Endothelial cell of umbilical vein (primary cell): ENCODE data around the gene CDC42BPG. TPM values are rescaled to one million over a fixed set of nuclear protein-coding genes. Genes with fewer than 3 reads are reported as not detected.

Source experiments
- BruUV-seq: library from RNA; stranded (reverse); fragments of 400-500 nt; replicated peaks from 2 replicates; lab custom pipeline; 2021; lab: Mats Ljungman, UMichigan
- CTCF ChIA-PET: fragments of 300-600, 350-600 bp; sonication (Branson Sonifier 250); formaldehyde crosslinking; loops from one replicate; lab custom pipeline; 2021; ENCODE audit warnings: antibody characterized with exemption, inconsistent platforms; lab: Charles Lee
- POLR2A ChIA-PET: fragments of 300-600, 350-600 bp; sonication (Branson Sonifier 250); formaldehyde crosslinking; loops from one replicate; lab custom pipeline; 2021; ENCODE audit warnings: antibody characterized with exemption, inconsistent platforms; lab: Charles Lee
- DNase-seq: peaks from one replicate; pipeline ENCODE4 v3.0.0-alpha.2; 2011; ENCODE audit warnings: low read depth, low spot score
- FAIRE-seq: peaks from 2 replicates; lab custom pipeline; 2011; peaks lifted over from hg19 to GRCh38; lab: Jason Lieb, UNC
- H2AFZ ChIP-seq: 2 replicates; pipeline ENCODE4 v1.6.0; 2012; ENCODE audit warnings: low read depth, low read length, control low read depth, inconsistent platforms
- H3K27ac ChIP-seq: 2 replicates; pipeline ENCODE4 v1.5.1; 2011; ENCODE audit warnings: low read depth, mild to moderate bottlenecking, control low read depth, low read length, moderate library complexity; ENCODE audit not compliant: insufficient read depth
- H3K27me3 ChIP-seq, 2 experiments: 2 replicates each; pipeline versions ENCODE4 v1.6.0 to v1.6.1; 2011; ENCODE audit warnings: low read length in 2 of 2, mixed read lengths in 1 of 2; ENCODE audit not compliant: control insufficient read depth in 2 of 2, insufficient read depth in 2 of 2
- H3K36me3 ChIP-seq, 2 experiments: 2 replicates in 1 of 2; 3 replicates in 1 of 2; pipeline ENCODE4 v1.5.1; 2011; ENCODE audit warnings: low read length in 2 of 2, mild to moderate bottlenecking in 1 of 2, moderate library complexity in 1 of 2; ENCODE audit not compliant: control insufficient read depth in 2 of 2, insufficient read depth in 2 of 2; ENCODE audit errors: extremely low read depth in 1 of 2
- H3K4me1 ChIP-seq: 3 replicates; pipeline ENCODE4 v1.5.1; 2011; ENCODE audit warnings: mild to moderate bottlenecking, low read length; ENCODE audit not compliant: control insufficient read depth, insufficient read depth; ENCODE audit errors: extremely low read depth
- H3K4me2 ChIP-seq: 2 replicates; pipeline ENCODE4 v1.6.1; 2011; ENCODE audit warnings: low read length, control low read depth, mixed read lengths; ENCODE audit not compliant: insufficient read depth
- H3K4me3 ChIP-seq, 3 experiments: fragments of 200-600 bp in 1 of 3; sonication (generic), shearing (Covaris generic) in 1 of 3; replicated peaks in 1 of 3; 2 replicates each; pipeline ENCODE4 v1.5.1; 2011 to 2016; ENCODE audit warnings: control low read depth in 3 of 3, low read length in 3 of 3, mild to moderate bottlenecking in 2 of 3, inconsistent platforms in 1 of 3, low read depth in 1 of 3, moderate library complexity in 1 of 3; ENCODE audit not compliant: insufficient read depth in 1 of 3
- H3K79me2 ChIP-seq: 2 replicates; pipeline ENCODE4 v1.6.0; 2012; ENCODE audit warnings: low read length, inconsistent platforms; ENCODE audit not compliant: control insufficient read depth, insufficient read depth
- H3K9ac ChIP-seq: replicated peaks from 2 replicates; pipeline ENCODE3; 2011; ENCODE audit warnings: low read length, control low read depth; ENCODE audit not compliant: insufficient read depth; ENCODE audit errors: extremely low read depth
- H3K9me1 ChIP-seq: replicated peaks from 3 replicates; pipeline ENCODE4 v1.6.0; 2011; ENCODE audit warnings: mild to moderate bottlenecking, low read length; ENCODE audit not compliant: control insufficient read depth, insufficient read depth; ENCODE audit errors: extremely low read depth
- H3K9me3 ChIP-seq: replicated peaks from 2 replicates; pipeline ENCODE4 v1.5.1; 2012; ENCODE audit warnings: low read length, inconsistent platforms; ENCODE audit not compliant: control insufficient read depth, insufficient read depth
- H4K20me1 ChIP-seq: replicated peaks from 2 replicates; pipeline ENCODE3; 2011; ENCODE audit warnings: mild to moderate bottlenecking, low read length; ENCODE audit not compliant: control insufficient read depth, insufficient read depth; ENCODE audit errors: extremely low read depth
- FOS ChIP-seq: IDR thresholded peaks from 2 replicates; pipeline ENCODE4 v1.6.1; 2011; ENCODE audit warnings: mild to moderate bottlenecking, low read length, moderate library complexity, borderline replicate concordance; ENCODE audit not compliant: insufficient read depth
- POLR2A ChIP-seq: IDR thresholded peaks from 2 replicates; pipeline ENCODE4 v1.6.1; 2012; ENCODE audit warnings: low read depth, mild to moderate bottlenecking, control low read depth, low read length
- dilution Hi-C: fragments of 300-500 bp; cut with MboI; formaldehyde crosslinking; loops from one replicate; pipeline ENCODE4 v1.15.0; 2019; ENCODE audit warnings: low sequenced_read_pairs; ENCODE audit not compliant: extremely low pct_ligation_motif_present
- intact Hi-C: fragments of 100-400 bp; cut with micrococcal nuclease; formaldehyde crosslinking; loops from one replicate; pipeline ENCODE4 v1.10.0; 2022
- polyA plus RNA-seq, 4 experiments: library from polyadenylated mRNA; depleted of rRNA in 3 of 4; stranded (reverse) in 3 of 4; unstranded in 1 of 4; fragments of >200 nt; gene quantifications; 2 replicates each; pipeline versions ENCODE4 v1.2.1 to v1.2.3, GENCODE V29; 2011 to 2012; ENCODE audit warnings: missing spikeins in 1 of 4
- total RNA-seq: library from RNA; stranded (reverse); gene quantifications from 2 replicates; pipeline ENCODE4 v1.2.3, GENCODE V29; 2021
- TF ChIP-seq, protein P1 (sequence below), 2 donors: IDR thresholded peaks; 1 replicate in 1 of 2; 2 replicates in 1 of 2; pipeline ENCODE4 v1.5.1; 2011; ENCODE audit warnings: low read length in 2 of 2, mild to moderate bottlenecking in 2 of 2, moderate library complexity in 2 of 2, control low read depth in 1 of 2, inconsistent platforms in 1 of 2, low read depth in 1 of 2; ENCODE audit not compliant: insufficient read depth in 1 of 2; ENCODE audit errors: extremely low read depth in 1 of 2

CDC42BPG gene
- total and polyA plus RNA-seq, 2 donors (not counting 3 experiments of a cell fraction or from before 2014, with no cell fraction given): 0.19 to 0.42 TPM

DNA sequence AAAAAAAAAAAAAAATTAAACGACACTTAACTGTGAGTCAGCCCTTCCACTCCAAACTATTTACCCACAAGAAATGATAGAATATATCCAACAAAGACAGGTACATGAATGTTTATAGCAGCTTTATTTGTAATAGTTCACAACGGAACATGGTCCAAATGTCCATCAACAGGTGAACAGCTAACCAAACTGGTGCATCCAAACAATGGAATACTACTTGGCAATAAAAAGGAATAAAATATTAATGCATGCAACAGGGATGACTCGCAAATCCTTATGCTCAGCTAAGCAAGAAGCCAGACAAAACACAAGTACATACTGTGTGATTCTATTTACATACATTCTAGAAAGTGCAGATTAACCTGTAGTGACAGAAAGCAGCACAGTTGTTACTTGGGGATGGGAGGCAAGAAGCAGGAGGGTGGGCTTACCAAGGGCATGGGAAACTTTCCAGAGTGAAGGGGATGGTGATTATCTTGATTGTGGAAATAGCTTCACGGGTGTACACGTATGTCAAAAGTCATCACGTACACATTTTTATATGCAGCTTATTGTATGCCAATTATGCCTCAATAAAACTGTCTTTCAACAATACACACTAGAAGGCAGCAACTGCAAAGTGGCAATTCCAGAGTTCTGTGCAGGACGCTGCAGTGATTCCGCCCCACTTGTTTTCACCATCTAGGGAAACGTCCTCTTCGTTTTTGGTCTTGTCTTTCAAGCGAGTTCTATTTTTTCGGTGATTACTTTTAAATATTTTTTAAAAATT is 59.5 kb downstream of the CDC42BPG start:
- Histone ChIP-seq H3K4me2 (no peak overlapping the region), H3K4me3 (no peak overlapping the region), H3K9ac (no peak overlapping the region), H3K27ac (no peak overlapping the region), H3K9me3 (no peaks in the 10 kb centered on the region), H3K36me3 (peaks cover 0 to 8% of the 10 kb centered on the region in 2 experiments), H2AFZ (no peak overlapping the region), H3K27me3 (no peaks in the 10 kb centered on the region), H3K4me1 (no peaks in the 10 kb centered on the region), H3K9me1 (no peaks in the 10 kb centered on the region), H4K20me1 (no peaks in the 10 kb centered on the region), H3K79me2 (no peaks in the 10 kb centered on the region)
- DNase-seq (no peak), FAIRE-seq (no peak)
- ChIA-PET CTCF (interaction anchor here (0.7 to 1.8 kb wide), 5 partner anchors 15 to 212 kb away, joined by 3 to 7 read pairs (median 4); partner anchors contain the start of genes BATF2 and CDC42BPG), POLR2A (no interaction called here)
- TF ChIP-seq POLR2A (peak; percentile 27), FOS (no peak)
- TF ChIP-seq, protein P1, sequence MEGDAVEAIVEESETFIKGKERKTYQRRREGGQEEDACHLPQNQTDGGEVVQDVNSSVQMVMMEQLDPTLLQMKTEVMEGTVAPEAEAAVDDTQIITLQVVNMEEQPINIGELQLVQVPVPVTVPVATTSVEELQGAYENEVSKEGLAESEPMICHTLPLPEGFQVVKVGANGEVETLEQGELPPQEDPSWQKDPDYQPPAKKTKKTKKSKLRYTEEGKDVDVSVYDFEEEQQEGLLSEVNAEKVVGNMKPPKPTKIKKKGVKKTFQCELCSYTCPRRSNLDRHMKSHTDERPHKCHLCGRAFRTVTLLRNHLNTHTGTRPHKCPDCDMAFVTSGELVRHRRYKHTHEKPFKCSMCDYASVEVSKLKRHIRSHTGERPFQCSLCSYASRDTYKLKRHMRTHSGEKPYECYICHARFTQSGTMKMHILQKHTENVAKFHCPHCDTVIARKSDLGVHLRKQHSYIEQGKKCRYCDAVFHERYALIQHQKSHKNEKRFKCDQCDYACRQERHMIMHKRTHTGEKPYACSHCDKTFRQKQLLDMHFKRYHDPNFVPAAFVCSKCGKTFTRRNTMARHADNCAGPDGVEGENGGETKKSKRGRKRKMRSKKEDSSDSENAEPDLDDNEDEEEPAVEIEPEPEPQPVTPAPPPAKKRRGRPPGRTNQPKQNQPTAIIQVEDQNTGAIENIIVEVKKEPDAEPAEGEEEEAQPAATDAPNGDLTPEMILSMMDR (IDR thresholded peaks at IDR 0.05; ENCODE audit: extremely low read depth in 1 of 2, insufficient read depth in 1 of 2, low read depth in 1 of 2, low read length in 2 of 2): no peak
- intact Hi-C loops (no loop called here), dilution Hi-C loops (no loop called here)
- no TSS peak for BruUV-seq
